Right ventricle myocardium inferior (tissue), 1 donor: ENCODE measurements around the gene VEZF1. TPM values are rescaled to one million over a fixed set of nuclear protein-coding genes. Genes with fewer than 3 reads are reported as not detected.

Source experiments
- ATAC-seq: fragments of 200-7000 bp; cut with Tn5 transposase; one replicate; pipeline ENCODE4 v1.9.1; 2020; ENCODE audit warnings: mild to moderate bottlenecking, moderate library complexity
- DNase-seq: peaks from one replicate; pipeline ENCODE4 v3.0.0; 2021; ENCODE audit errors: missing footprints
- intact Hi-C: fragments of 100-400 bp; cut with DNase I; formaldehyde crosslinking; loops from one replicate; pipeline ENCODE4 v1.11.0; 2022
- total RNA-seq: library from RNA; stranded (reverse); fragmentation: NEBNext Ultra II Directional; extraction: Animal tissue kit (Norgen Biotek cat#: 25700); gene quantifications from one replicate; pipeline ENCODE4 v1.2.1, GENCODE V29; 2021
- donor health status: DM: no; HTN: yes; CAD: no; lungs with severe emphysema.

Gene VEZF1
- total RNA-seq, 1 donor from 2014 or later = 74.2 TPM

DNA sequence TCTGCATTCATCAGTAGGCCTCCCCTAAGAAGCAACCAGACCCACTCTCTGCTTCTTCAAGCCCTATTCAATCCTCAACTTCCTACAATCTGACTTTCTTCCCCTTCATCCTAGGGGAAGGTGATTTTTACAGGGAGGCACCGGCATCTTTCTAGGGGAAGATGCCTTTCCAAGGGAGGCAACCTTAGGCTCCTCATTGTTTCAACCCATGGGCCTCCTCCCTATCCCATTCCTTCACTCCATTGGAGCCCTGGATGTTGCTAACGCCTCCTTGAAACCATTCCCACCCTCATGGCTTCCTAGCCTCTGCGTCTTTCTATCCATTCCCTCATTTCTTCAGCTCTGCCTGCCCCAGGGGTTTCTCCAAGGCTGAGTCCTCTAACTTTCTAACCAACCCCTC, 30.2 kb downstream of the VEZF1 start:
- ATAC-seq (no peak), DNase-seq (no peak)
- intact Hi-C loops = no loop called here

DNA sequence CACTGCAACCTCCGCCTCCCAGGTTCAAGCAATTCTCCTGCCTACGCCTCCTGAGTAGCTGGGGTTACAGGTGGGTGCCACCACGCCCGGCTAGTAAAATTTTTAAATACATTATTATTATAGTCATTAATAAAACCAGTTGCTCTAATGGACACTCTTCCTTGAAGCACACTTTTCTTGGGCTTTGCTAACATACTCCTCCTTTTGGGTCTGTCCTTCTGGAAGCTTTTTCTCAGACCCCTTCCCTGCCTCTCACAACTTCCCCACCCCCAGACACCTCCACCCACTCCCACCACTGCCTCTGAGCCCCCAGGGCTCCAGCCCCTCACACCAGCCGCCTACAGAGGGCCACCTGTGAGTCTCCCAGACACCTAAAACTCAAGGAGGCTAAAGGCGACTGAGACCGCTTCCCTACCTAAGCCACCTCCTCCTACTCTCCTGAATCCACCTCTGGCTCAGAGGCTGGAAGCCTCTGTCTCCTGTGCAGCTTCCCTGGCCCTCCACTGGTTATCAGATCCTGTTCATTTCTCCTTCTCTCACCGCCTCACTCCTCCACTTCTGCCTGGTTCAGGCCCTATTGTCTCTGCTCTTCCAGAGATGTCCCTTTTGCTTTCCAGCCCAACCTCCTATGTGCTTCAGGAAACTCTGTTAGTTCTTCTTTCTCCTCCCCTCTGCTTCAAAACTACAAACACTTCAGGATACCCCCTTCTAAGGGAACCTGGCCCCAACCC, 30.8 kb downstream of the VEZF1 start:
- DNase-seq = no peak
- ATAC-seq = no peak
- intact Hi-C loops = no loop called here

DNA sequence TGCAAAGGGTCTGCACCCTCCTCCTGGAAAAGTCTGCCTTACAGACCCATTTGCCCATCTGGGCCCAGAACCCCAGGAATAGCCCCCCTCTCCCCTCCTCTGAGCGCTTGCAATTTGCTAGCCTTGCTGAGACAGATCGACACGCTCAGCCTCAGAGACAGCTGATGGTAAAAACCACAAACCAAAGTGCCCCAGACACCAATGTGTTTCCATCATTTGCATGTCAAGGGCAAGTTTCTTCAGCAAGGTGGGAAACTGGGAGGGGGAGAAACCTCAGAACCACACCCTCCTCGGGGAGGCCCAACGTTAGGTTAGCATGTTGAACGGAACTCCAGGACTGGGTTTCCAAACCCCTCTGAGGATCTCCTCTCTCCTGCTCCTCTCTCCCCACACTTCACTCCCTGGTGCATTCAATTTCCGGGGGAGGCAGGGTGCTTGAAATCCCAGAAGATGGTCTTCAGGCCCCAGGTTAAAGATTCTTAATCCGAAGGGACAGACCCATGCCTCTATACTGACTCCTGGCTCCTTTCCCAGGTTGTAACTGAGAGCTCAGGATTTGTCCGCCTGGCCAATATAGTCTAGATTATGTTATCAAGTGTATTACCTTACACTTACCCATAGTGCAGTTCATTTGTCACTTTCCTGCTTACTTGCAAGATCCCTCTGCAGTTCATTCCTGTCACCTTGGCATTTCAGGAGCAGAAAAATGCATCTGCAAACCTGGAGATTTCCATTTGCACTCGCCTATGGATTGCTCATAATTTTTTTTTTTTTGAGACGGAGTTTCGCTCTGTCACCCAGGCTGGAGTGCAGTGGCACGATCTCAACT, 31.5 kb downstream of the VEZF1 start:
- ATAC-seq (no peak), DNase-seq (no peak)
- intact Hi-C loops = no loop called here

DNA sequence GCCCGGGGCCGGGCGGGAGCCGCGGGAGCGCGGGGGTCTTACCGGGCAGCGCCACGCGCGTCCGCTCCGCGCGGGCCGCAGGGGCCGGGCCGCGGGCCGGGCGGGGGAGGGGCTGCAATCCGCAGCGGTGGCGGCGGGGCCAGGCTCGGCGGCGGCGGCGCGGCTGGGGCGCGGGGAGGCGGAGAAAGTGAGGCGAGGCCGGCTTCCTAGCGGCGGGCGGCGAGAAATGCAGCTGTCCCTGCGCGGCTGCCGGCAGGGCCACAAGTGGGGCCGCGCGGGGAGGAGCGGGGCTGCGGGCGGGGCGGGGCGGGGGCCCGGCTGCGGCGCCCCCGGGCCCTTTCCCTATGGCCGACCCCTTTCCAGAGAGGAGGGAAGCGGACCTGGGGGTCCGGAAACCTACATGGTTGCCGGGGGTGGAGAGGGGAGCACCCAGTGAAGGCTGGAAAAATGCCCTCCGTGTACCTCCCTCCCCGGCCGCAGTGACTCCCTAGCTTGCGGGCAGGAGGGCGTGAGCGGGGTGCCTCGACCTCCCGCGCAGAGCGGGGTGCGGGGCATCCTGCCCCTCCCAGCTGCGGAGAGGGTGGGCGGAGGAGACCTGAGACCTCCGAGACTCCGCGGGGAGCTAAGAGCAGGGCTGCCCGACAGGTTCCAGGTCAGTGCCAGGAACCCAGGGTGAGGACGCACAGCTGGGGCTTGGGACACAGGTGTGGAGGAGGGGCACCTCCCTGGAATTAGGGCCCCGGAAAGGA, 32.7 kb downstream of the VEZF1 start, which contains the start of gene CUEDC1:
Gene CUEDC1 (minus strand): TSS at position 230 of the 749 bp plus-strand sequence. CDS start 69,848 bp downstream, outside the sequence.
- intact Hi-C loops = loop anchor here (1.0 to 2.0 kb wide), 3 partner anchors 21 to 63 kb away; partner anchors contain the start of gene VEZF1
- ATAC-seq = peak; percentile 75
- peak; percentile 94 for DNase-seq

DNA sequence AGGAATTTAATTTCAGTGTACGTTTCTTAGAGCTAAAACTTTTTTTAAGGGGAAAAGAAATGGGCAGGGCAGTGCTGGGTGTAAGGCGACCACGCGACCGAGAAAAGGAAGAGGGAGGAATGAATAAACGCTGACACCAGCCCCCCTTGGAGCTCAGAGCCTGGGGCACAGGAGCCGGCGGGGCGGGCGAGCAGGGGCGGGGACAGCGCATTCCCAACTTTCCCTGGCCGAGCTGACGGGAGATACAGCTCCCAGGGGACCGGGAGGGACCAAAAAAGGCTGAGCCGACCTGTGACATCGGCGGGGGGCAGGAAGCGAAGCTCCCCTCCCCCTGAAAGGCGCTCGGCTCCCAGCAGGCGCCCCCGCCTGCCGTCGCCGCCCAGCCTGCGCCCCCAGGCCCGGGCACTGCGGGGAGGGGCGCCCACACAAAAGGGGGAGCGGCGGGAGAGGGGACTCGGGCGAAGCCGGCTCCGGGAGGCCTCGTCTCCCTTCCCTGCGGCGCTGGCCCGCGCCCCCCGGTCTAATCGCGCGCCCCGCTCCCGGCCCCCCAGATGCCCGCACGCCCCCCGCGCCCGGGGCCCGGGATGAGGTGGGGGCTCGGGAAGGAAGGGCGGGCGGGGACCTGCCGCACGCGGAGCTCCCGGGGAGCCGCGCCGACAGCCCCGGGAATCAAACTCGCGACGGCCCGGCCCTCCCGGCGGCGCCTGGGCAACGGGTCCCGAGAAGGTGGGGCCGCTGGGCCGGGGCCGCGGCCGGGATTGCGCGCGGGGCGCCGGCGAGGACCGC, 33.5 kb downstream of the VEZF1 start:
- ATAC-seq (peak; percentile 86), DNase-seq (peak; percentile 87)
- intact Hi-C loops = loop anchor here (1.0 to 2.0 kb wide), 3 partner anchors 20 to 62 kb away; partner anchors contain the start of gene VEZF1

DNA sequence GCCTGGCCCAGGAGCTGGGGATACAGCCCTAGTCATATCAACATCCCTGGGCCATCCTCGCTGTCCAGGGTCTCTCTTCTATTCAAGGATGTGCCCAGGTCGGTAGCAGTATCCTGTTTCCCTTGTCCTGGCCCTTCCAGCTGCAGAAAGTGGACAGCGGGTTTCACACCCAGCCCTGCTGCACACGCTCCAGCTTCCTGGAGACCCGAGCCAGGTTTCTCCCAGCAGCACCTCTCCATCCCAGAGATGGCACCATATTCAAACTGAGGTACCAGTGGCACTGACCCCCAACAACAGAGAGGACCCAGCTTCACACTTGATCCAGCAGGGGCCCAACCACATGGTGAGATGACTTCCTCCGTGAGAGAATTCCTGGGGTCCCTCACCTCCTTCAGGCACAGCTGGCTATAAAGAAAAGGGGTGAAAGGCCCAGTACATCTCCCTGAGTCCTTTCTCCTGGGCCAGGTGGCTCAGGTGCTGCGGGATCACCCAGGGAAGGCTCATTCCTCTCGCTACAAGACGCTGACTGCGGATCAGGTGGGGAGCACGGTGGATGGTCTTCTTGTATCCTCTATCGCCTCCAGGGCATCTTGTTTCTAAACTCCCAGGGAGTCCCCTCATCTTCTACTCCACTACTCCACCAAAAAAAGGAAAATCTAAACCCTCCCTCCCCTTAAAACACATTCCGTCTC, 34.2 kb downstream of the VEZF1 start:
- ATAC-seq (no peak), DNase-seq (no peak)
- intact Hi-C loops = loop anchor here (2.0 kb wide), 2 partner anchors 19 to 35 kb away; partner anchors contain the start of gene VEZF1

DNA sequence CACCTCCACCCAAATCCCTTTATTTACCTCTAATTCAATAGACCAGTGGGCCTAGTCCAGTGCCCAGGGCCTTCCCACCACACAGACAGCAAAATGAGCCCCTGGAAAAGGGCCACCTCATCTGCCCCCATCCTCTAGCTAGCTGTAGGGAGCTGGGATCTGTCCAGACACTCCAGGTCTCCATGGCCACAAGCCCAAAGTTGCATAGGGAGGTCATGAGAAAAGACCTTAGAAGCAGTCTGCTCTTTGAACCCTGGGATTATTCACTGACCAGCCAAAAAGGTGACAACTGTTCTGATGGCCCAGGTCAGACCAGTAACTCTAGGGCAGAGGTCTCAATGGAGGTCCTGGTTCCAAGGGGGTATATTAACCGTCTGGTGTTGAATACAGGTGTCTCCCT, 34.8 kb downstream of the VEZF1 start:
- DNase-seq (no peak), ATAC-seq (no peak)
- intact Hi-C loops = no loop called here

DNA sequence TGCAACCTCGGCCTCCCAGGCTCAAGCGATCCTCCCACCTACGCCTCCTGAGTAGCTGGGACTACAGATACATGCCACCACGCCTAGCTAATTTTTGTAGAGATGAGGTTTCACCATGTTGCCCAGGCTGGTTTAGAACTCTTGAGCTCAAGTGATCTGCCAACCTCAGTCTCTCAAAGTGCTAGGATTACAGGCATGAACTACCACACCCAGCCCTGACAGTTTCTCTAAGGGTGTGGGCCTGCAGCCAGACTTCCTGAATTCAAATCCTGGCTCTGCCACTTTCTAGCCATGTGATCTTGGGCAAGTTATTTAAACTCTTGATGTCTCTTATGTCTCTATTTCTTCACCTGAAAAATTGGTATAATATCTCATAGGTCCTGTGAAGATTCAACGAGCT, 38.4 kb downstream of the VEZF1 start:
- intact Hi-C loops = no loop called here
- ATAC-seq = no peak
- DNase-seq = no peak

DNA sequence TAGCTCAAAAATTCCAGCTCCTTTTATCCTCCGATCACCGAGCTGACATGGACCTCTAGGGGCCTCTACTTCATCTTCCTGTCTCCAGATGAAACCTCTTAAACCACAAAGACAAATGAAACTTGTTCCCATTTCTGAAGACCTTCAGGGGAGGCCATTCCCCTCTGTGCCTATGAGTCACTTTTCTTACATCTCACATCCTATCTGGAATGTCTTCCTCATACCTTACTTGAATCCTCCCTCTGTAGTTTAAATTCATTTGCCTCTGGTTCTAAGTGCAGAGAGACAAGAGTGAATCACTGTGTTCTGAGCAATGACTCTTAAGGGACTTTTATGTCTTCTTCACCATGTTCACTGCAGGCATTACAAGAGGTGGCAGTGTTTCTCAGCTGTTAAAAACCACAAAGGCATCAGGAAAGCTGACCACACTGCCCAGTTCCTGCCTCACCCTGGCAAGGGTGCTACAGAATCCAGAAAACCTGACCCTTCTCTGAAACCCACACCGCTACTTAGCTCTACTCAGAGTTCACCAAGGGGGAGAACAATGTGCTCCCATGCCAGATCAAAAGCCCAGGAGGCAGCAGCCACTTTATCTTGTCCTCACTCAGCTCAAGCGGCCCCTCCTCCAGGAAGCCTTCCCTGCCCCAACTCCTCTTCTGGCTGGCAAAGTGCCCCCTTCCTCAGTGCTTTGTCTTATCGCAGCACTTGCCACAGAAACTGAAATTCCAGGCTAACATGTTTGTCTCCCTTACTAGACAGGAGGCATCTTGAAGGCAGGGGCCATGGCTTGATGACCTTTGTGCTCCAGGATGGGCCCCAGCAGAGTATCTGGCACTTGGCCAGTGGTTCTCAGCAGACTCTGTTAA, 39.3 kb downstream of the VEZF1 start:
- ATAC-seq = peak; percentile 5
- no peak for DNase-seq
- intact Hi-C loops = no loop called here

DNA sequence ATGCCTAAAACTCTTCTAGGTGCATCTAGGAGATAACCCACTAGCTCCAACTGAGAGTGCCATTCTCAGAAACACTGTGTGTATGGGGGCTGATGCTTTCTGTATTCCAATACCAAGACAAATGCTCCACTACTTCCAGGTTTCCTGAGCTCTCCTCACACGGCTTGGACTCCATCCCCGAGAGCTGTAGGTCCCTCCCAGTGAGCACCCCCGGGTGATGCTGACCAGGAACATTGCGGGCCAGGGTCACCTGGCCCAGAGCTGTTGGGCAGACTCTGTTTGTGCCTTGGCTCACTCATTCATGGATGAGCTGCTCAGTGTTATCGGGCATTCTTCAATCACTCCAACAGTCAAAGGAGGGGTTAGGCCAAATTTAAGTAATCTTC, 39.9 kb downstream of the VEZF1 start:
- intact Hi-C loops = no loop called here
- DNase-seq (no peak), ATAC-seq (no peak)

DNA sequence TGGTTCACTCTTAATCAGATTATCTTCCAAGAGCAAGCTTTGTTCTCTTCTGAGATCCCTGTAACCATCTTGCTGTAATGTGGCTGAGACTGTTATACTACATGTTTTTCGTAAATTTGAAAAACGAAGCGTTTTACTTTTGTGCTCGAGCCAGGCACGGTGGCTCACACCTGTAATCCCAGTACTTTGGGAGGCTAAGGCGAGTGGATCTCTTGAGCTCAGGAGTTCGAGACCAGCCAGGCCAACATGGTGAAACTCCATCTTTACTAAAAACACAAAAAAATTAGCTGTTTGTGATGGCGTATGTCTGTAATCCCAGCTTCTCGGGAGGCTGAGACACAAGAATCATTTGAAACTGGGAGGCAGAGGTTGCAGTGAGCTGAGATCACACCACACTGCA, 40.7 kb downstream of the VEZF1 start:
- intact Hi-C loops = no loop called here
- DNase-seq = no peak
- ATAC-seq = no peak

DNA sequence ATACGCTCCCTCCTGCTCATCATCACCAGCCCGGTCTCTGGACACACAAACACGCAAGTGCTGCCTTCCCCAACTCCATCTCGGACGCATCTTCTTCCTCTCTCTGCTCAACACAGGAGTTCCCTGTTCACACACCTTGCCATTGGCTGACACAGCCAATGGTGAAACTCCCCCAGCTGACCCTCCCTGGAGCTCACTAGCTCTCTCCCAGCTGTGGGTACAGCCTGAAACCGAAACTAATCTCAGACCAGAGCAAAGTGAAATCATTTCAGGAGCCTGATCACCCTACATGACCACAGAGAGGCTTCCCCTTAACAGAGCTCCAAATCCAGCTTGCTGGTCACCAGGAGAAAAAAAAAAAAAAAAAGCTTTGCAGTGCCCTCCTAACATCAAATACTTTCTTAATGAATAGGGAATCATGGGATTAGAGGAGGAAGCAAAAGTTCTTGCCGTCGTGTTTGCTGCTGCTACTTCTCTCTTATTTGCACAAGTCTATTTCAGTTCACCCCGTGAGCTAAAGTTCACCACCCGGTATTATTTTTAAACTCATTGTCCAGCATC, 41.2 kb downstream of the VEZF1 start:
- DNase-seq (no peak), ATAC-seq (peak; percentile 63)
- intact Hi-C loops = no loop called here

DNA sequence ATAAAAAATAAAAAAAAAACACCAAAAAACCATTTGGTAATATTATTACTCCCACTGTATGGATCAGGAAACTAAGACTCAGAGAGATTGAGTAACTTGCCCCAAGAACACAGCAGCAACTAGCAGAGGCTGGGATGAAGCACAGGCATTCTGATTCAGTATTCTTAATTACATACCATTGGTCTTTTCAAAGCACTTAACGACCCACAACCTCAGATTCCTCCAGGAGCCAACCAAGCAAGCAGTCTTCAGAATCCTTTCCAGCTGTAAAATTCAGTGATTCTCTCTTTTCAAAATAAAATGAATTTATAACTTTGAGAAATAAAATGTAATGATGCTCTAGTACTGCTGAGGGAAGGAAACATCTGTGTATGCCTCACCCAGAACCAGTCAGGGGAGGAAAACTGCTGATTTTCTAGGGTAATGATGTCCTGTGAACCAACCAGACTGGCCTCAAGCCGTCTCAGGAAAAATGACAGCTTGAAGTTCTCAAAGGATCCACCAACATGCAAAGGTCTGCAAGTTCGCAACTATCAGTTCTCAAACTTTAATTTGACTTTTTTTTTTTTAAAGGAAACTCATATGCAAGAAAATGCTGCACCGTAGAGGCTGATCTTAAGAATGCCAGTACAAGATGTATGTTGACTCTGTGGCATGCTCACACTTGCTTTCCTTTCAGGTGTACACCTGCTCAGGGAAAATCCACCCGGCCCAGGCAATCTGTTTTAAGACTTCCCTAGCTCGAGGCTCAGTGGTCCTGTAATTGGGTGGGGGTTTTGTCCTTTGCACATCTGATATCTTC, 41.9 kb downstream of the VEZF1 start:
- intact Hi-C loops = no loop called here
- DNase-seq = no peak
- no peak for ATAC-seq

DNA sequence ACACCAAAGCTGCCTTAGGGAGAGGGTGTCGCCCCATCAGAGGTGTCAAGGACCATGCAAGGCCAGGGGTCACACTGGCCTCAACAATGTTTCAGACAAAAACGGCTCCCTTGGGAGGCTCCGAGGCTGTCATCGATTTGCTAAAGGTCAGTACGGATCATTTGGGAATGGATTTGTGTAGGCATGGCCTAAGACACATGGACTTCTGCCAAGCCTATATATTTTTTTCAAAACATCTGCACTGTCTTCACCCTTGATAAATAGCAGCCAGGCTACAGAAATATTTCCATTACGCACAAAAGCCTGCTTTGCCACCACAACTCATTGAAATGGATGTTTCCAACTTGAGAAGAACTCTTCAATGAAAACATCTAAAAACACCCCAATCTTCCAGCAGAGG, 43.1 kb downstream of the VEZF1 start:
- no peak for DNase-seq
- no peak for ATAC-seq
- intact Hi-C loops = no loop called here

DNA sequence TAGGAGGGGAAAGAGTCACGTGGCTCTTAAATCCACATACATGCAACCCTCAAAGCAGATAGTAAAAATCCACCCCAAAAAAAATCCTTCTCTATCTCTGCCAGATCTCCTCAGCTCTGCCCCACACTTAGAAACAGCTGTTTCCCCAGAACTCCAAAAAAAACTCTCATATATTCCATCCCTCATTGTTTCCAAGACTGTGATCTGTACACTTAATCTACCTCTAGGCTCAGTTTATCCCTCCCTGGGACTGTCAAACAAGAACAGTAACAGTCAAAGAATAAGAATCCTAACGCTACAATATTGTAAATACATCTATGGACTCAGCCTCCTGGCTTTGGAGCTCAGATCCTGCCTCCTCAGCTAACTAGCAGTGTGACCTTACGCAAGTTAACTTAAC, 44.4 kb downstream of the VEZF1 start:
- intact Hi-C loops = no loop called here
- DNase-seq (no peak), ATAC-seq (no peak)

DNA sequence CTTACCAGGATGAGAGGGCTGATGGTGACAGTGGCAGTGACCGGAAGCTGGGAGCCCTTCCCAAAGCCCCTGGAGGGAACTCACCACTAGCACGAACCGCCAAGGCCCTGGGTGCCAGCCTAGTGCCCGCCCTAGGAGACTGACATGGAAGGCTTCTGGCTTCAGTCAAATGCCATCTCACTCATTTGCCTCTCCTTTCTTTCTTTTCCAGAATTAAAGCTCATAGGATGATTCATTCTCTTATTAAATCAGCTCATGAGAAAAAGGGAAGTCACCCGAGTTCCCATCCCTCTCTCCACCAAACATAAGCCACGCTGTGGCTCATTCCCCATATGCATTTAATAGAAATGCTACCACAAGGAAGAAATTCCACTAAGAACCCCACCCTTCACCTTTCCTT, 44.9 kb downstream of the VEZF1 start:
- intact Hi-C loops = no loop called here
- DNase-seq (no peak), ATAC-seq (no peak)
